B cell (primary cell): ENCODE data around the gene SNPH. TPM values are rescaled to one million over a fixed set of nuclear protein-coding genes. Genes with fewer than 3 reads are reported as not detected.

ENCODE experiments used
- ATAC-seq: fragments of 200-7000 bp; cut with Tn5 transposase; one replicate; pipeline ENCODE4 v1.10.0; 2021; ENCODE audit warnings: low read depth, mild to moderate bottlenecking, moderate number of reproducible peaks, moderate library complexity
- CTCF ChIA-PET: fragments of 350-600 bp; sonication (Branson Sonifier 250); formaldehyde crosslinking; loops from one replicate; lab custom pipeline; 2021; ENCODE audit warnings: antibody characterized with exemption, inconsistent platforms; lab: Charles Lee
- POLR2A ChIA-PET: fragments of 350-600 bp; sonication (Branson Sonifier 250); formaldehyde crosslinking; loops from one replicate; lab custom pipeline; 2021; ENCODE audit warnings: antibody characterized with exemption; lab: Charles Lee
- DNase-seq: peaks from one replicate; pipeline ENCODE4 v3.0.0; 2013
- H2AFZ ChIP-seq: 2 replicates; pipeline ENCODE4 v1.6.1; 2012; ENCODE audit warnings: mild to moderate bottlenecking, low read depth, low read length; ENCODE audit not compliant: insufficient read depth, poor library complexity, severe bottlenecking
- H3K27ac ChIP-seq, 2 donors: 1 replicate in 1 of 2; 2 replicates in 1 of 2; pipeline ENCODE4 v1.5.1; 2012 to 2013; ENCODE audit warnings: low read length in 2 of 2, mild to moderate bottlenecking in 2 of 2, moderate library complexity in 1 of 2
- H3K27me3 ChIP-seq, 4 experiments: fragments of 200-600 bp in 1 of 4; sonication (generic) in 1 of 4; replicated peaks in 1 of 4; 1 replicate in 2 of 4; 2 replicates in 2 of 4; pipeline versions ENCODE4 v1.6.1 to v1.7.0; 2013 to 2016; ENCODE audit warnings: low read length in 3 of 4, mild to moderate bottlenecking in 2 of 4, mixed read lengths in 1 of 4, moderate library complexity in 1 of 4; ENCODE audit not compliant: insufficient read depth in 4 of 4, control insufficient read depth in 3 of 4; ENCODE audit errors: control extremely low read depth in 1 of 4
- H3K36me3 ChIP-seq, 2 experiments: replicated peaks in 1 of 2; 1 replicate in 1 of 2; 2 replicates in 1 of 2; pipeline versions ENCODE4 v1.6.1 to v1.7.1; 2013; ENCODE audit warnings: low read length in 1 of 2; ENCODE audit not compliant: insufficient read depth in 2 of 2, control insufficient read depth in 1 of 2; ENCODE audit errors: control extremely low read depth in 1 of 2, extremely low read depth in 1 of 2
- H3K4me1 ChIP-seq, 2 donors: fragments of 200-600 bp in 1 of 2; sonication (generic) in 1 of 2; 1 replicate in 1 of 2; 2 replicates in 1 of 2; pipeline versions ENCODE4 v1.5.1 to v1.6.1; 2013 to 2017; ENCODE audit warnings: low read length in 2 of 2; ENCODE audit not compliant: control insufficient read depth in 2 of 2, insufficient read depth in 2 of 2
- H3K4me2 ChIP-seq: replicated peaks from 2 replicates; pipeline ENCODE3; 2012; ENCODE audit warnings: mild to moderate bottlenecking, low read depth, low read length; ENCODE audit not compliant: poor library complexity, severe bottlenecking
- H3K4me3 ChIP-seq, 5 experiments: fragments of 200-600 bp in 1 of 5; sonication (generic) in 1 of 5; 1 replicate in 3 of 5; 2 replicates in 2 of 5; pipeline versions ENCODE4 v1.5.1 to v1.7.0; 2011 to 2016; ENCODE audit warnings: low read length in 4 of 5, mild to moderate bottlenecking in 4 of 5, low read depth in 2 of 5, control low read depth in 1 of 5, moderate library complexity in 1 of 5; ENCODE audit not compliant: insufficient read depth in 1 of 5; ENCODE audit errors: control extremely low read depth in 1 of 5, extremely low read depth in 1 of 5
- H3K79me2 ChIP-seq: fragments of 200-600 bp; sonication (generic); one replicate; pipeline ENCODE4 v1.6.0; 2016; ENCODE audit warnings: low read length; ENCODE audit not compliant: control insufficient read depth, insufficient read depth
- H3K9ac ChIP-seq: fragments of 200-600 bp; sonication (generic); 2 replicates; pipeline ENCODE4 v1.6.1; 2017; ENCODE audit warnings: mild to moderate bottlenecking, low read length, moderate library complexity
- H3K9me3 ChIP-seq, 3 donors: one replicate each; pipeline versions ENCODE4 v1.6.1 to v1.7.1; 2013; ENCODE audit warnings: low read length in 2 of 3; ENCODE audit not compliant: control insufficient read depth in 2 of 3, insufficient read depth in 1 of 3; ENCODE audit errors: control extremely low read depth in 1 of 3
- H4K20me1 ChIP-seq: 2 replicates; pipeline ENCODE4 v1.6.0; 2012; ENCODE audit warnings: mild to moderate bottlenecking, low read length; ENCODE audit not compliant: insufficient read depth, control insufficient read depth, poor library complexity, severe bottlenecking
- H3K27ac Mint-ChIP-seq: one replicate; pipeline ENCODE4 v1.8.0; 2021; ENCODE audit warnings: mixed read lengths
- H3K27me3 Mint-ChIP-seq: one replicate; pipeline ENCODE4 v1.8.0; 2021; ENCODE audit warnings: mixed read lengths
- H3K4me1 Mint-ChIP-seq: one replicate; pipeline ENCODE4 v1.8.0; 2021; ENCODE audit warnings: mixed read lengths
- H3K4me3 Mint-ChIP-seq: one replicate; pipeline ENCODE4 v1.8.0; 2021; ENCODE audit warnings: mixed read lengths
- H3K9me3 Mint-ChIP-seq: one replicate; pipeline ENCODE4 v1.8.0; 2022; ENCODE audit warnings: mixed read lengths; ENCODE audit not compliant: insufficient read depth
- EZH2 ChIP-seq: IDR thresholded peaks from 2 replicates; pipeline ENCODE4 v1.6.1; 2012; ENCODE audit warnings: borderline replicate concordance, low read depth, mild to moderate bottlenecking, moderate library complexity, low read length; ENCODE audit not compliant: insufficient read depth, poor library complexity, severe bottlenecking
- WGBS: methylation state at CpG from one replicate; pipeline ENCODE4 v1.1.5; 2013; ENCODE audit warnings: missing lambda C conversion rate; ENCODE audit not compliant: insufficient coverage; 5-methylcytosine and 5-hydroxymethylcytosine counted together
- intact Hi-C: fragments of 100-400 bp; cut with micrococcal nuclease; formaldehyde crosslinking; loops from one replicate; pipeline ENCODE4 v1.10.0; 2022
- polyA plus RNA-seq: library from polyadenylated mRNA; depleted of rRNA; stranded (reverse); fragments of >200 nt; gene quantifications from 2 replicates; pipeline ENCODE4 v1.2.3, GENCODE V29; 2012
- total RNA-seq, 2 donors: library from RNA; stranded (reverse); fragments of 120-200 nt in 1 of 2; gene quantifications; 1 replicate in 1 of 2; 2 replicates in 1 of 2; pipeline versions ENCODE4 v1.2.3 to v1.2.4, GENCODE V29; 2013 to 2022
- TF ChIP-seq, protein P1 (sequence below): fragments of 200-600 bp; IDR thresholded peaks from one replicate; pipeline ENCODE4 v1.8.0; 2022; ENCODE audit warnings: antibody characterized with exemption, mild to moderate bottlenecking

SNPH gene
- total and polyA plus RNA-seq, 2 donors (not counting 1 experiment from before 2014, with no cell fraction given) = 0.67 to 3.0 TPM

DNA sequence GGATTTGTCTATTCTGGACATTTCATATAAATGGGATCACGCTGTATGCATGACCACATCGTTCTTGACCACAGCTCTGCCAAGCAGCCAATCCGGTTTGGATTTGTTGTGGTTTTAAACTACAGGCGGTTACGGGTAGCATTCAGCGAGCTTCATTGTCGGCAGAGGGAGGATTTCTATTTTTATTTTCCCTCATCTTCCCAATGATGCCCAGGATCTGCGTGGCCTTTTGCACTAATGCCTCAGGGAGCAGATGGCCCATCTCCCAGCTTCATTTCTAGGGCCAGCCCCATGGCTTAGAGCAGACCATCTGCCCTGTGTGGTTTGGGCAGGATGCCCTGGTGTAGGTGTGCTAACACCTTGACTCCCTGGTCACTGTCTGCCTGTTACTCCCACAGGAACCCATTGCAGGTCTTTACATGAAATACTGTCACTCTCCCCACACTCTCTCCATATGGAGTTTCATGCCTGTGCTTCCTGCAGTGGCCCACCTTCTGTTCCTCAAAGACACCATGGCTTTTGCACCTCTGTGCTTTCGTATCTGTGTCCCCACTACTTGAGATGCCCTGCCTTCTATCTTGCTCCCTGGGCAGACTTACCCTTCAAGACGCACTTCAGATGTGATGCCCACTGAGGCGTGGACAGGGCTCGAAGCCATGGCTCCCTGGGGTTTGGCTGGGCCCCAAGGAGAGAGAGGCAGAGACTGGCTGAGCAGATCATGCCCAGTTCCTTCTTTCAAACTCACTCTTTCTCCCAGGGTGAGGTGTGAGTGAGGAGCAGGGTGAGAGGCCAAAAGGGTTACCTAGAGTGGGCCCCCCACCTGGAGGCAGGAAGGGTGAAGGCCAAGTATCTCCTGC lies 36.8 kb downstream of the SNPH start:
- Histone ChIP-seq H3K4me1 (no peaks in the 10 kb centered on the region), H3K79me2 (no peaks in the 10 kb centered on the region), H2AFZ (no peak overlapping the region), H3K4me3 (no peak overlapping the region), H4K20me1 (no peaks in the 10 kb centered on the region), H3K4me2 (no peak overlapping the region), H3K9me3 (no peaks in the 10 kb centered on the region), H3K27ac (no peak overlapping the region), H3K9ac (no peak overlapping the region), H3K36me3 (no peaks in the 10 kb centered on the region), H3K27me3 (no peaks in the 10 kb centered on the region)
- ChIA-PET POLR2A (no interaction called here), CTCF (no interaction called here)
- no peaks in the 10 kb centered on the region for H3K4me1 Mint-ChIP-seq
- 68% methylated on average over 7 of the region's 12 CpGs for WGBS
- DNase-seq = no peak
- no peak for ATAC-seq
- H3K27ac Mint-ChIP-seq = no peak overlapping the region
- no peaks in the 10 kb centered on the region for H3K9me3 Mint-ChIP-seq
- intact Hi-C loops = no loop called here
- no peak overlapping the region for H3K4me3 Mint-ChIP-seq
- no peaks in the 10 kb centered on the region for H3K27me3 Mint-ChIP-seq
- TF ChIP-seq, protein P1, sequence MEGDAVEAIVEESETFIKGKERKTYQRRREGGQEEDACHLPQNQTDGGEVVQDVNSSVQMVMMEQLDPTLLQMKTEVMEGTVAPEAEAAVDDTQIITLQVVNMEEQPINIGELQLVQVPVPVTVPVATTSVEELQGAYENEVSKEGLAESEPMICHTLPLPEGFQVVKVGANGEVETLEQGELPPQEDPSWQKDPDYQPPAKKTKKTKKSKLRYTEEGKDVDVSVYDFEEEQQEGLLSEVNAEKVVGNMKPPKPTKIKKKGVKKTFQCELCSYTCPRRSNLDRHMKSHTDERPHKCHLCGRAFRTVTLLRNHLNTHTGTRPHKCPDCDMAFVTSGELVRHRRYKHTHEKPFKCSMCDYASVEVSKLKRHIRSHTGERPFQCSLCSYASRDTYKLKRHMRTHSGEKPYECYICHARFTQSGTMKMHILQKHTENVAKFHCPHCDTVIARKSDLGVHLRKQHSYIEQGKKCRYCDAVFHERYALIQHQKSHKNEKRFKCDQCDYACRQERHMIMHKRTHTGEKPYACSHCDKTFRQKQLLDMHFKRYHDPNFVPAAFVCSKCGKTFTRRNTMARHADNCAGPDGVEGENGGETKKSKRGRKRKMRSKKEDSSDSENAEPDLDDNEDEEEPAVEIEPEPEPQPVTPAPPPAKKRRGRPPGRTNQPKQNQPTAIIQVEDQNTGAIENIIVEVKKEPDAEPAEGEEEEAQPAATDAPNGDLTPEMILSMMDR = no peak
- no peak for TF ChIP-seq EZH2

DNA sequence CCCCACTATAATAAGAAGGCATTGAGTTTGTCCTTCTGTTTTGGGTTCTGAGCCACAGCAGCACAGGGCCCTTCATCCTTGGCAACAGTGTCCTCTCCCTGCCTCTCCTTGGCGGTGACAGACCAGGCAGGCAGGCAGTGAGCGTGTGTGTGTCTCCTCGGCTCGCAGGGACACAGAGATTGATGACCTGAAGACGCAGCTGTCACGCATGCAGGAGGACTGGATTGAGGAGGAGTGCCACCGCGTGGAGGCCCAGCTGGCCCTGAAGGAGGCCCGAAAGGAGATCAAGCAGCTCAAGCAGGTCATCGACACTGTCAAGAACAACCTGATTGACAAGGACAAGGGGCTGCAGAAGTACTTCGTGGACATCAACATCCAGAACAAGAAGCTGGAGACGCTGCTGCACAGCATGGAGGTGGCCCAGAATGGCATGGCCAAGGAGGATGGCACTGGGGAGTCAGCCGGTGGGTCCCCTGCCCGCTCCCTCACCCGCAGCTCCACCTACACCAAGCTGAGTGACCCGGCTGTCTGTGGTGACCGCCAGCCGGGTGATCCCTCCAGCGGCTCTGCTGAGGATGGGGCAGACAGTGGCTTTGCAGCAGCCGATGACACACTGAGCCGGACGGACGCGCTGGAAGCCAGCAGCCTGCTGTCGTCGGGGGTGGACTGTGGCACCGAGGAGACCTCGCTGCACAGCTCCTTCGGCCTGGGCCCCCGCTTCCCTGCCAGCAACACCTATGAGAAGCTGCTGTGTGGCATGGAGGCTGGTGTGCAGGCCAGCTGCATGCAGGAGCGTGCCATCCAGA lies 38.8 kb downstream of the SNPH start:
- no peaks in the 10 kb centered on the region for H3K27me3 ChIP-seq
- no peak overlapping the region for H2AFZ ChIP-seq
- H3K9ac ChIP-seq = no peak overlapping the region
- no peak for ATAC-seq
- no peak overlapping the region for H3K4me3 Mint-ChIP-seq
- WGBS = 94% methylated on average over 31 of the region's 31 CpGs
- no peak overlapping the region for H3K27ac ChIP-seq
- POLR2A ChIA-PET = no interaction called here
- H3K27me3 Mint-ChIP-seq = no peaks in the 10 kb centered on the region
- no peaks in the 10 kb centered on the region for H3K79me2 ChIP-seq
- H3K4me1 Mint-ChIP-seq = no peaks in the 10 kb centered on the region
- no peak overlapping the region for H3K4me3 ChIP-seq
- H4K20me1 ChIP-seq = no peaks in the 10 kb centered on the region
- no peak overlapping the region for H3K4me2 ChIP-seq
- no peak for TF ChIP-seq EZH2
- TF ChIP-seq, protein P1 = no peak
- no peaks in the 10 kb centered on the region for H3K36me3 ChIP-seq
- H3K9me3 Mint-ChIP-seq = no peaks in the 10 kb centered on the region
- CTCF ChIA-PET = no interaction called here
- H3K27ac Mint-ChIP-seq = no peak overlapping the region
- no peaks in the 10 kb centered on the region for H3K4me1 ChIP-seq
- no peaks in the 10 kb centered on the region for H3K9me3 ChIP-seq
- no peak for DNase-seq
- intact Hi-C loops = no loop called here
